Raji (cell line): ENCODE results near the gene RCVRN.

Experiments
- POLR2A ChIP-seq: IDR thresholded peaks from 2 replicates; pipeline ENCODE4 v1.6.1; 2011; ENCODE audit warnings: low read depth, low read length, control low read depth; ENCODE audit not compliant: insufficient read depth

Gene RCVRN

GRCh38 chr17:9907883-9908648, 3.0 kb upstream of the RCVRN start:
- TF ChIP-seq POLR2A, result no peak

- TF ChIP-seq POLR2A, result no peak
Observed at GRCh38 chr17:9907131-9907530, 2.1 kb upstream of the RCVRN start.

GRCh38 chr17:9906616-9907015, 1.5 kb upstream of the RCVRN start:
- no peak for TF ChIP-seq POLR2A

- TF ChIP-seq POLR2A, result no peak
Observed at GRCh38 chr17:9905902-9906301, 831 bp upstream of the RCVRN start.

DNA sequence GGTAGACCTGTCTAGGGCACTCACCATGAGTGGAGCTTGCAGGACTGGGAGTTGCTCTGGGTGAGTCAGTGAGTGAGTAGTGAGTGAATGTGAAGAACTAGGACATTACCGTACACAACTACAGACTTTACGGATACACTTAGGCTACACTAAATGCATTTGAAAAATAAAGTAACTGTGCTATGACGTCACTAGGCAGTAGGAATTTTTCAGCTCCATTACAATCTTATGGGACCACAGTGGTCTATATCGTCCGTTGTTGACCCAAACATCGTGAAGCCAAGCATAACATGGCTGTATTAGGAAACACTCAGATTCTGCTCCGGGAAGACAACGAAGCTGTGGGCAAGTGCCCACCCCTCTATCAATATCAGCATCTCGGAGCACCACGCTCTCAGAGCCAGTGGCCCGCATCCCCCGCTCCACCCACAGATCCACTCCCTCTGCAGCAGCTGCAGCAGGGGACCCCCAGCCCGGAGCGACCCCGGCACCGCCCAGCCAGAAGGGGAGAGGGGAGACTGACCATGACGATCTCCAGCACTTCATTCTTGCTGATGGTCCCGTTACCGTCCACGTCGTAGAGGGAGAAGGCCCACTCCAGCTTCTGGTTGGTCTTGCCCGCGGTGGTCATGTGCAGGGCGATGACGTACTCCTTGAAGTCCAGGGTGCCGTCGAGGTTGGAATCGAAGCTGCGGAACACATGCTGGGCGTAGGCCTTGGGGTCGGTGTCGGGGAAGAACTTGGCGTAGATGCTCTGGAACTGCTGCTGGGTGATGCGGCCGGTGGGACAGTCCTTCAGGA, 594 bp downstream of the RCVRN start:
- TF ChIP-seq POLR2A, result no peak

DNA sequence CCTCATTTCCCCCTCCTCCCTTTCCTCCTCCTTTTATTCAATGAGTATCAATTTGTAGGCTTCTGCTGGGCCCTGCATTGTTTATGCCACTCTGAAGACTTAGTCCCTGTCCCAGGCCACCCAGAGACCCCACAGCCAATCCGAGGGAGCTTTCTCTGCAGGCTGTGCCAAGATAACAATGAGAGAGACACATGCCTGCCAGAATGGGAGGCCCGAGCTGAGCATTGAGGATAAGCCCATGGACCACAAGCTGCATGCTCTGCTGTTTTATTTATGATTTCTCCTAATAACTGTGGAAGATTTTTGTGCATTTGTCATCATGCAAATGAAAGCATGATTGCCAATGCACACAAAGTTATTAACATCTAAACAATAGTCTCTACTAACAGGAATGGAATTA, 3.0 kb downstream of the RCVRN start:
- no peak for TF ChIP-seq POLR2A

DNA sequence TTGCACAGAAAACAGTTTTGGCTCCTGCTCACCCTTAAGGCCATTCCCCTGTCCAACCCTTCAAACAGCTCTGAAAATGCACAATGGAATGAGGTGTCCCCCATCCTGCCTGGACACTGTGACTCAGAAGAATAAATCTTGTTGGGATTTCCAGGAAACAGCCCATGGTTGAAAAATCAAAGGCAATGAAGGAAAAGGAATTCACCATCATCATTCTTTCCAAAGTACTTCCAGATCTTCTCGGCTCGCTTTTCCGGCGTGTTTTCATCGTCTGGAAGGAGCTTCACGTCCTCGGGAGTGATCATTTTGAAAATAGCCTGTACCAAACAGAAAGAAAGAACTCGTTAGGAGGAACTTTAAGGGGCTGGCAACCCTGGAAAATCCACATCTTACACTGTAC, 4.3 kb downstream of the RCVRN start:
- no peak for TF ChIP-seq POLR2A

DNA sequence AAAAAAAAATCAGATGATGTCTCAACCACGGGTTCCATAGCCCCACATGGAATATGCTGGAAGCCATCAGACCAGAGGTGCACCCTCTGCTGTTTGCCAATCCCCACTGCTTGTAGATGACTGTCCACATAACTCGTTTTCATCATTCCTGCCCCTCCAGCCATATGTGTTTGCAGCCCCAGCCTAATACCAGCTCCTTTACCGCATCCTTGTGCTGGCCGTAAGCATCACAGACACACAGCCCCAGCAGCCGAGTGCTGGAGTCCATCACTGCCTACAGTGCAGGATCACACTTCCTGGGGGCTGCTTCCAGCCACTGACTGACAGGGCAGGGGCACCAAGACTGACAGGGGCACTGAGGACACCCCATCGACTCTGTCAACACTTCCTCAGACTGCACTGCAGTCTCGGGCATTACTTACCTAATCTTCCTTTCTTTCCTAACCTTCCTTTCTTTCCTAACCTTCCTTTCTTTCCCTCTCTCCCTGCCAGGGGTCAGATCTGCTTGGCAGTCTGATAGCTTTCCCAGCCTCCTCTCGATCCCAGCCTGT, 5.0 kb downstream of the RCVRN start:
- no peak for TF ChIP-seq POLR2A

GRCh38 chr17:9899280-9900043, 5.6 kb downstream of the RCVRN start:
- no peak for TF ChIP-seq POLR2A

DNA sequence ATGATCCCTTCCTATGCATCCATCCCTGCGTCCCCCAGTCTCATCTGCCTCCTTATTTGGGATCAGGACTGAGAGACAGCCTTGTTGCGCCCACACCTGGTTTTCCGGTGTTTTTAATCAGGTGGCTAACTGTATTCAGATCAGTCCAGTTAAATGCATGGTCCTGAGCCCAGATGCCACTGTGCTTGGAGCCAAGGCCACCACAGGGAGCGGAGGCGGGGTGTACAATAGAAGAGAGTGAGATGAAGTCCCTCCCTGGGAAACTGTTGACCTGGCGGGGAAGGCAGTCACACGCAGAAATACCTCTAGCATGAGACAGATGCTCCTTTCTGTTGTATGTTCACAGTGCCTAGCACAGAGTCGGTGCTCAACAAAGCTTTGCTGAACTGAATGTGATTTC, 6.3 kb downstream of the RCVRN start:
- TF ChIP-seq POLR2A, result no peak

- TF ChIP-seq POLR2A, result no peak
Observed at GRCh38 chr17:9897372-9897968, 7.6 kb downstream of the RCVRN start.

- TF ChIP-seq POLR2A, result no peak
Observed at GRCh38 chr17:9895923-9896322, 9.1 kb downstream of the RCVRN start.

DNA sequence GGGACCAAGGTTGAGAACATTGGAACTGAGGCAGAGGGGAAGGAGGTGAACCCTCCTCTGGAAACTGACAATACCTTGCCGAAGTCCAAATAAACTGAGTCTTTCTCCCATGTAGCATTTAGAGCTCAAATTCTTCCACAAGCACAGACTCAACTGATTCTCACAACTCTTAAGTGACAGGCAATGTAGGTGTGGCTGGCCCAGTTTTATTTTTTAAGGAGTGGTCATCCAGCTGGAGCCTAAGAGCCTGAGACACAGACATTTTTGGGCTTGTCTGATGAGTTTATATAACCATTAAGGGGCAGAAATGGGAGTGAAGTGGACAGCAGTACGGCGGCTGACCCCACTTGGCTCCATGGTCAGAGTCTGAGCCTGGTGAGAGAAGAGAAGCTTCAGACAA, 10.8 kb downstream of the RCVRN start:
- TF ChIP-seq POLR2A, result no peak

DNA sequence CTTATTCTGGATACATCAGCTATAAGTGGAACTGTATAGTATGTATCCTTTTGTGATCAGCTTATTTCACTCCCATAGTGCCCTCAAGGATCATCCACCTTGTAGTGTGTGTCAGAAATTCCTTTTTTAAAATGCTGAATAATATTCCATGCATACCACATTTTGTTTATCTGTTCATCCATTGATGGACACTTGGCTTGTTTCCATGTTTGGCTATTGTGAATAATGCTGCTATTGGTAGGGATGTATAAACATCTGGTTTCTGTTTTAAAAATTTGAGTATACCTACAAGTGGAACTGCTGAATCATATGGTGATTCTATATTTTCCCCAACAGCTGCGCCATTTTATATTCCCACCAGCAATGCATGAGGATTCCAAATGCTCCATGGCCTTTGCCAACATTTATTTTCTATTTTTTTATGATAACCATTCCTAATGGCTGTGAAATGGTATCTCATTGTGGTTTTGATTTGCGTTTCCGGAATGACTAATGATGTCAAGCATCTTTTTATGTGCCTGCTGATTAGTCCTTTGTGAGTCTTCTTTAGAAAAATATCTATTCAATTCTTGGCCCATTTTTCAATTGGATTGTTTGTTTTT, 11.6 kb downstream of the RCVRN start:
- TF ChIP-seq POLR2A, result no peak

- TF ChIP-seq POLR2A, result no peak
Observed at GRCh38 chr17:9890124-9890523, 14.9 kb downstream of the RCVRN start.
